GM18520 (cell line): ENCODE data around the gene MED17.
"Not testable (repeated sequence)": the region's sequence is repeated elsewhere in the genome, so short reads cannot be mapped to it uniquely, and the experiment has no call there.

Experiments
- ATAC-seq: cut with Tn5 transposase; IDR thresholded peaks from one replicate; pipeline ENCODE4 v1.9.1; 2021; ENCODE audit not compliant: unreplicated experiment

MED17 gene

GRCh38 chr11:93784145-93784934, at the start of gene MED17:
MED17 (plus strand) TSS chr11:93784282; CDS start chr11:93784514, 232 bp downstream.
- peak; percentile 90 for ATAC-seq

- ATAC-seq: no peak
These were observed 49.5 kb upstream of the MED17 start for GRCh38 chr11:93734427-93735222.

GRCh38 chr11:93735627-93736026, 48.5 kb upstream of the MED17 start:
- no peak for ATAC-seq

GRCh38 chr11:93736129-93736528, 48.0 kb upstream of the MED17 start:
- no peak for ATAC-seq

- ATAC-seq: no peak
These were observed 46.0 kb upstream of the MED17 start for GRCh38 chr11:93737904-93738612.

GRCh38 chr11:93738647-93739081, 45.4 kb upstream of the MED17 start:
- no peak for ATAC-seq

- ATAC-seq: no peak
These were observed 43.9 kb upstream of the MED17 start for GRCh38 chr11:93740031-93740729.

- ATAC-seq: peak; percentile 22
These were observed 43.4 kb upstream of the MED17 start for GRCh38 chr11:93740730-93741093.

GRCh38 chr11:93741094-93741881, 42.8 kb upstream of the MED17 start, which contains the start of the genes C11orf54 and TAF1D:
C11orf54 (plus strand) TSS chr11:93741672; CDS start chr11:93747394, 5,722 bp downstream.
TAF1D (minus strand) TSS chr11:93741495; CDS start chr11:93739304, 2,191 bp downstream.
- ATAC-seq: peak; percentile 77

GRCh38 chr11:93741882-93742226, 42.2 kb upstream of the MED17 start:
- no peak for ATAC-seq

GRCh38 chr11:93743291-93743690, 40.8 kb upstream of the MED17 start:
- ATAC-seq: no peak

GRCh38 chr11:93744669-93745004, 39.4 kb upstream of the MED17 start:
- no peak for ATAC-seq

GRCh38 chr11:93745005-93745755, 38.9 kb upstream of the MED17 start:
- ATAC-seq: not testable (repeated sequence)

- ATAC-seq: no peak
These were observed 38.0 kb upstream of the MED17 start for GRCh38 chr11:93746101-93746500.

GRCh38 chr11:93747122-93747521, 37.0 kb upstream of the MED17 start:
- peak; percentile 64 for ATAC-seq

GRCh38 chr11:93751001-93751400, 33.1 kb upstream of the MED17 start:
- ATAC-seq: no peak

- ATAC-seq: no peak
These were observed 30.8 kb upstream of the MED17 start for GRCh38 chr11:93753241-93753640.

- no peak for ATAC-seq
These were observed 27.3 kb upstream of the MED17 start for GRCh38 chr11:93756748-93757147.

- ATAC-seq: no peak
These were observed 26.8 kb upstream of the MED17 start for GRCh38 chr11:93757301-93757700.
